Activated T-cell treated with anti-CD3 and anti-CD28 coated beads, Interleukin-2, amount 50 U/mL, for 1 hour (primary cell): ENCODE data around the gene SAMD14.

ENCODE experiments used
- DNase-seq: peaks from one replicate; pipeline ENCODE4 v3.0.0-alpha.2; 2020

SAMD14 gene

DNA sequence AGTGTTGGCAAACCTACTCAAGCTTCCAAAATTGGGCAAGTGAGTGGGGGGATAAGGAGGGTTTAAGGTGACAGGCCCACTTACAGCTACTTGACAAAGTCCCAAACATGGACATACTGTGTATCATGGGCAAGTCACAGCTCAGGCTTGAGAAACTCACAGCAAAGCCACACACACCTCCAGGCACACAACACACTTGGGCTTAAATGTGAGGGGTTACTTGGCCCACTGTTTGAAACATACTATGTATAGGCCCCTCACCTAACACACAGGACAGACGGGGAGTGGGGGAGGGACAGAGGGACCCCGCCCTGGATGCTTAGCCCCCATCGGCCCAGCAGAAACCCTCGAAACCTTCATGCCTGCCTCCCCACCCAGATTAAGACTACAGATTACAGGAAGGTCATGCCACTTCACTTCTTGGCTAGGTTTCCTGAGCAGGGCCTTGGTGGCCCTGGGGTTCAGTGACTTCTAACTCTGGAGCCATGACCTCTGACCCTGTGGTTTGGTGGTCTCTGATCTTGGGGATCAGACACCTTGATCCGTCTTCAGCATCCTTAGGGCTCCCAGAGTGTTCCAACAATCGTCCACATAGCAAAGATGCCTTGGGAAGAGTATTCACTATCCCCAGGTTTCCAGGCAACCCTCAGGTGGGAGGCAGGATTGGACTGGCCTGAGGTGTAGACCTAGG, 2.3 kb upstream of the SAMD14 start:
- no peak for DNase-seq

DNA sequence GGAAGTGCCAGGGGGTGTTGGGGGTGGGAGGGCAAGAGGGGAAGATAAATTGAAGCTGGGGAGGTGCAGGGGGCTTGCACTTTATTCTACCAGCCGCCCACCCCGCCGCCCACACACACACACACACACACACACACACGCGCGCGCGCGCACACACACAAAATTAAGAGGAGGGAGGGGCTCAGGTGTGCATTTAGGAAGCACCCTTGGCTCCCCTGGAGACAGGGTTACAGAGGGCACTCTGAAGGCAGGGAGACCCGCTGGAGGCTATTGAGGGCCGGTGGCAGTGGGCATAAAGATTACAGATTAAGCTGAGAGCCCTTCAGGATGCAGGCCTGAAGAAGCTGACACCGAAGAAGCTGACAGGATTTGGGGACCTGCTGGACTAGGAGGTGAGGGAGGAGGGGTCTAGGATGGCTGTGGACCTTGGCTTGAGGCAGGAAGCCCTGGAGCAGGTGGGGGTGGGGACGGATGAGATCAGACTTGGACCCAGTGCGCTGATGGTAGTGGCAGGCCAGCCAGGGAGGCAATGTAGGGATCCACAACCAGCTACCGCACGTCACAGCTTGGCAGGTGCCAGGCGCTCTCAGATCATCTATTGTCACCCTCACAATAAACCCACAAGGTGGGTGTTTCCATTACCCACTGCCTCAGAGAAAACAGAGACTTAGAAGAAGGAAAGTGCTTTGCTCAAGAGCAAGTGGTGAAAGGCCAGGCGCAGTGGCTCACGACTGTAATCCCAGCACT, 772 bp upstream of the SAMD14 start:
- DNase-seq = peak; percentile 32

DNA sequence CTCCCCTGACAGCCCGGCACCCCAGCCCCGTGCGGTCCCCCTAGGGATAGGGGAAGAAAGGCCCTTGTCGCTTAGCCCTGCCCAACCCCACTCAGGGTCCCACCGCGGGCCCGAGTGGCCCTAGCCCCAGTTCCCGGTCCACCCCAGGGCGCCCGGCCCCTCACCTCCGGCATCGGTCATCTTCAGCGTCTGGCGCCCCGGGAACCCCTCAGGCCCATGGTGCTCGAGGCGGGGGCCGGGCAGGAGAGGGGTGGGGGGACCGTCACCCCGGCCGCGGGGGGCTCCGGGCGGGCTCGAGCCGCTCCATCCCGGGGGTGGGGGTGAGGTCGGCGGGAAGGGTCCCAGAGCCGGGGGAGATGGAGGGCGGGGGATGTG, 620 bp downstream of the SAMD14 start:
- DNase-seq = no peak

DNA sequence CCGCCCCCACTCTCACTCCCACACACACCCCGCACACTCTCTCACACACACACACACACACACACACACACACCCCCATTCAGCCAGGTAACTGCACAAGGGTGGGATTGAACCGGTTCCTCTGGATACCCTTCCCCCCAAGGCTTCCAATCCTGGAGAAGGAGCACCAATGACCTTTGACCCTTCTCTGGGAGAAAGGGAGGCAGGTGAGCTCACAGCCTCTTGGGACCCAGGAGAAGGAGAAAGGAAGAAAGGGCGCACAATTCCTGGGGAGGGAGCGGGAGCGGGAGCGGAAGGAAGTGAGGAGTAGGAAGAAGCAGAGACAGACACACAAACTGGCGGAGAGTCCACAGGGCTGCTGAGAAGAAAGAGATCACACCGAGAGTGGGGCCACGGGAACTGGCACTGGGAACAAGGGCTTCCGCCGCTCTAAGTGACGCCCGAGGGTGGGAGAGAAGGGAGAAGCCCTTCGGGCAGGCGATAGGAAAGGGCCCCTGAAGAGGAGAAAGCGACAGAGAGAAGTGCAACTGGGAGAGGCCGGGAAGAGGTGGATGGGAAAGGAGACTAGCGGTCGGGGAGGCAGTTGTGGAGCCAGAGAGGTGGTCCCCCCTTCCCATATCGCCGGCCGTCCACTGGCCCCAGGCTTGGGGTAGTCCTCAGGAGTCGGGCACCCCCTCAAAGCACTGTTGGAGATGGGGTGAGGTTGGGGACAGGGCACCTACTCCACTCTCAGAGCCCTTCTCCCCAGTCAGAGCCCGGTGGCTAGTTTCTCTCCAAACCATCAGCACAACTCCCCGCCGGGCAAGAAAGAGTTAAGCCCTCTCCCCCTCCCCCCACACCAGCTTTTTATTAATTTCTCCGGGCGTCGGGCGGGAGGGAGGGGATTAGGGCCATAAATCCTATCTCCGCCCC, 1.3 kb downstream of the SAMD14 start:
- no peak for DNase-seq

DNA sequence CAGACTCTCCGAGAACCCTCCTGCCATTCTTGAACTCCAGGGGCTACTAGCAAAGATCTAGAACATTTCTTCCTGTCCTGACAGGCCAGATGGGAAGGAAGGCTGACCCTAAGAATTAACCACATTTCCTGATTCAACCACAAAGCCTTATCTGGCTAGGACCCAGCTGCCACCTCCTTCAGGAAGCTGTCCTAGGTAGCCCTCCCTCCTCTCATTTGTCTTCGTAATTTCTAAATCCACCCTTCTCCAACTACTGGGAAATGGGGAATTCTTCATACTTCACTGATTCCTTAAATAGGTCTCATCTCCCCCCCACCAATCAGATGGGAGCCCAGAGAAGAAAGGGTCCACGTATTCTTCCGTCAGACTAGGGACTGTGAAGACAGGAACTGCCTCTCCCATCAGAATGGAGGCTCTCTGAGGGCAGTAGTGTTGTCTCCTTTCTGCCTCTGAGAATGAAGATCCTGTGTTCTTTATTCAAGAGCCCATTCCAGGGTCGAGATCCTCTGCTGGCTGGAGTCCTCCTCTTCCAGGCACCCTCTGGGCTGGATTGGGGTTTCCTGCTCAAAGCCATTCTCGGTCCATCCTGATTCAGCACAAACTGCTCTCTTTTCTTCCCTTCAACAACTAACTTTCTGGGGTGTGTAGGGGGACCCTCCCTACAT, 2.1 kb downstream of the SAMD14 start:
- no peak for DNase-seq

DNA sequence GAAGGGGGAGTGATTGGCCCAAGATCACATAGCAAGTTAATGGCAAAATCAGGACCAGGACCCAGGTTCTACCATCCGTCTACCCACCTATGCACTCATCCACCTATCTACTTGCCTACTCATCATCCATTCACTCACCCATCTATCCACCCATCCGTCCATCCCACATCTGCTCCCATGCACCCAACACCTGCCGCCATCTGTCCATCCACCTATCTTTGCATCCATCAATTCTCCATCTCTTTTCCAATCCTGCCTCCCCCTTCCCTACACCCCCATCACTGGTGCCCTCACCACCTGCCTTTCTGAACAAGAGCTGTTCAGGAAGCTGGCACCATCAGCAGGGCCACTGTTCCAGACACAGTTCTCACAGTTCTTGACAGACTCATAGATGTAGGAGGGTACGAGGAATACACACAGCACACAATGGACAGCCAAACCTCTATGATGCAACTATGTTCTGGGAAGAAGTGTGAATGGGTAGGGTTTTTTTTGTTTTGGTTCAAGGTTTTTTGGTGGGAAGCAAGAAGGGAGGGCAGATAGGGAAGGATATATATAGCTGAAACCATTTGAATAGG, 4.5 kb downstream of the SAMD14 start:
- no peak for DNase-seq

DNA sequence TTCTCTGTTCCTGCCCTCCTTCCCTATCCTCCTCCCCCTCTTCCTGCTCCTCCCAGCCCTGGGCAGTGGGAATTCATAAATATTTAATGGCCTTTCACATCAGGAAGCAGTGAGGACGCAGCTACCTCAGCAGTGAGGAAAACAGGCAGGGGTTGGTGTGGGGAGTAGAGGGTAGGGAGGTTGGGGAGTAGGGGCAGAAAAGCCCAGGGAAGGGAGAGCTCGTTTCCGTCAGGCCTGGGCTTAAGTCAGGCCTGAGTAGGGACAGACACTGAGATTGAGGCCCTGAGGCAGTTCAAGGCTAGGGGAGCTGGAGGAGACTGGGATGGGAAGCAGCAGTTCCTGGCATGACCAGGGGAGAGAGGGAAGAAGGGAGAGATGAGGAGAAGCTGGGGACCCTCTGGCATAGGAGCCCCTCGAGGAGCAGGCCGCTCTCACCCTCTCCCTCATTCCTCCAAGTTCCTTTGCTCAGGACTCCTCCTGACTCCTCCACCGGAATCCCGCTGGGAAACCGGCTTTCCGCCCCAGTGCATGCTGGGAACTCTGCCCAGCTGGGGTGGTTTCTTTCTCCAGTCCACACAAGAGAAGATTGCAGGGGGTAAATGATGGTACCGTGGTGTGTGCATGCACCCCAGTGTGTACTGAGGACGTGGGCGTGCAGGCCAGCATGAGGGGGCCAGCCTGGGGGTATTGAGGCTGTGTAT, 6.2 kb downstream of the SAMD14 start:
- DNase-seq = no peak

DNA sequence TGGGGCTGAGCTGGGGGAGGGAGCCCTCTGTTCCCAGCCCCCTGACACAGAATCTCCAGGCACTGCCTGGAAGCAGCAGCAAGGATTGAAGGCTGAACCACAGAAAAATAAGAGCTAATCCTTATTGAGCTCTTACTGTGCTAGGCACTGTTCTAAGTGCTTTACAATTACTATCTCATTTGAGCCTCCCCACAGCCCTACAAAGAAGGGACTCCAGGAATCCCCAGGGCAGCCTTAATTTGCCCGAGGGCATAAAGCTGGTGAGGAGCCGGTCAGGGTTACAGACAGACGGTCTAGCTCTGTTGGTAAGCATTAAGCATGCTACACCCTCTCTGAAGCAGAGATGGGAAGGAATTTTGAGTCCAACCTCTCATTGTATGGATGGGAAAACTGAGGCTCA, 7.0 kb downstream of the SAMD14 start:
- DNase-seq = no peak

DNA sequence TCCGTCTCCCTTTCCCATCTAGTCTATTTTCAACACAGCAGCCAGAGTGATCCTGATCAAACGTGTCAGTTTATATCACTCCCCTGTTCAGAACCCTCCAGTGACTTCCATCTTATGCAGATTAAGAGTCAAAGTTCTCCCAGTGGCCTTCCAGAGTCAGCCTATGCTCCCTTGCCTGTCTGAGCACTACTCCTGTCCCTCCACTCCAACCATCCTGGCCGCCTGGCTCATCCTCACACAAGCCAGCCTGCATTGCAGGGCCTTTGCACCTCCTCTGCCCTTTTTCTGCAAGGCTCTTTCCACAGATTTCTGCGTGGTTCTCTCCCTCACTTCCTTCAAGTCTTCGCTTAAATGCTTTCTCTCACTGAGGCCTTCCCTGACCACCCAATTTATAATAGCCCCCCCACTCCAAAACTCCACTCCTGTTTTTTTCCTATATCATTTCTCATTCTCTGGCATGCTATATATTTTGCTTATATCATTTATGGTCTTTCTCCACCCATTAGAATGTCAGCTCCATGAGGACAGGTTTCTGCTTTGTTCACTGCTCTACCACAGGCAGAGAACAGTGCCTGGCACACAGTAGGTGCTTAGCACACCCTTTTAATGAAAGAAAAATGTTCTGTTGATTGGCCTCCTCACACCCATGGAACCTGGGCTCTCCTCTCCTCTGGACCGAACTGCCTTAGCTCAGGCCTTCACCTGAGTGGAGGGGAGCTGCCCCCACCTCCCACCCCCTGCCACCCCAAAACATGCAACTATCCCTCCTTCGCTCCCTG, 9.3 kb downstream of the SAMD14 start:
- no peak for DNase-seq

DNA sequence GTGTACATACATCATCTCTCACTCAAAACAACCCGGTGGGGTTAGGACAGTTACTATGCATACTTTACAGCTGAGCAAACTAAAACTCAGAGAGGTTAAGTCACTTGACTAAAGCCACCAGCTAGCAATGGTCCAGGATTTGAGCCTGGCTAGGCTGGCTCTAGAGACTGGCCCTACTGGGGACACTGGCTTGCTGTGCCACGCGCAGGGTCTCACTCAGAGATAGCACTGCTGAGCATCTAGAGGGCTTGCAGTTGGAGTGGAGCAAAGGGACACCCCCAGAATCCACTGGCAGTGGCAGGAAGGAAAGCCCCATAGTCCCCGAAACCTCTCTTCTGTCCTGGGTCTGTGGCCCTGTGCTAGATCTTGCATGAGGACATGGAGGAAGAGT, 11.1 kb downstream of the SAMD14 start:
- no peak for DNase-seq

DNA sequence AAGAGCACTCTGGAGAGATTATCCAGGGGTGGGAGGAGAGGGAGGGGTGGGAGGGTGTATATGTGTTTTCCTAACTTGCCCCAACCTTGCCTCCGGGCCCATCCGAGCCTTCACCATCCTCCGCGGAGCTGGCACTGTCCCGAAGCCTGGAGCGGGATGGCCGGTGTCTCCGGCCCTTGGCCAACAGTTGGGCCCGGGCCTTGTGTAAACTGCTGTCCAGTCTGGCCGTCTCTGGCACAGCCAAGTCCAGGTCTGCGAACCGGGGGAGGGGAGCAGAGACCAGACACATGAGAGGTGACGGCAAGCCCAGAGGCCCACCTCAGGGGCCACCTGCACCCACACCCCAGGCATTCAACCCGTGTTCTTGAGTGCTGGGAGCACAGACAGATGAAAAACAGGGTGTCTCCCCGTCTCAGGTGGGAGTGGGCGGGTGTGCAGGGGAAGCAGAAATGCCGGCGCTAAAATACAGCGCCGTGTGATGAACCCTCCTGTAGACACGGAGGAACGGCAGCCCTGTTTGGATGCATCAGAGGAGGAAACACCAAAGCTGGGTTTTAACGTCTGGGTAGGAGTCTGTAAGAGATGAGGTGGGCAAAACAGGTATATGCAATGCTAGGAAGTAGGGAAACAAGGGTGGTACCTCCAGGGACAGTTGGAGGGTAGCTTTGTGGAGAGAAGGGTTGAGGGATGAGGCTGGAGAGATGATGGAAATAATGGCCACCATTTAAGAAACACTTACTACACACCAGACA, 11.7 kb downstream of the SAMD14 start:
- DNase-seq = no peak

DNA sequence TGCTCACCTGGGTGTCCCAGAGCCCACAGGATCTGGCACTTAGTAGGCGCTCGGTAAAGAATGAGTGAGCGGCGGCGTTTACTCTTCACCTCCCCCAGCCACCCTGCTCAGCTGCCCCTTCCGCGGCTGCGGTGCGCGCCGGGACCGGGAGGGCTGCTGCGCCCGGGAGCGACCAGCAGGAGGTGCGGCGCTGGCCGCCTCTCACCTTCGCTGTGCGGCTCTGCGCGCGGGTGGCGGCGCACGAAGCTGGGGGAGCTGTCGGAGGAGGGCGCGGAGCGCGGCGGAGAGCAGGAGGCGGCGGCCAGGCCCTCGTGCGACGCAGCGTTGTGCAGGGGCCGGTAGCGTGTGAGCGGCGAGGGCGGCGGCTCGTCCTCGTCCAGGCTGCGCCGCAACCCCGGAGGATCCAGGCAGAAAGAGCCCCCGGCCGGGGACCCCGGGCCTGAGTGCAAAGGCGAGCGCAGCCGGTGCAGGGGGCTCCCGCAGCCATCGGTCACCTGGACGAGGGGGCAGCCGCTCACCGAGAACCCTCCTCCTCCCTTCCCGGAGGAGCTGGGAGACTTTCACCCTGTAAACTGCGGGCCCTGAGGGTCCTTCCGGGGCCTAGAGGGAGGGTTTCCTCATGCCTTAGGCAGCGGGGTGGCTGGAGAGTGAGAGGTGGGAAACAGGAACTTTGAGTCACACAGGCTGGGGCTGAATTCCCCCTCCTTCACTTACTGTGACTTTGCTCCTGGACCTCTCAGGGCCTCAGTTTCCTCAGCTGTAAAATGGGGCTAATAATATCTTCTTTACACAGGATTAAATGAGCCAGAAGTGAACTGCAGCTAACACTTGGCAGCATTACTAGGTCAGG, 12.5 kb downstream of the SAMD14 start:
- DNase-seq = peak; percentile 76

DNA sequence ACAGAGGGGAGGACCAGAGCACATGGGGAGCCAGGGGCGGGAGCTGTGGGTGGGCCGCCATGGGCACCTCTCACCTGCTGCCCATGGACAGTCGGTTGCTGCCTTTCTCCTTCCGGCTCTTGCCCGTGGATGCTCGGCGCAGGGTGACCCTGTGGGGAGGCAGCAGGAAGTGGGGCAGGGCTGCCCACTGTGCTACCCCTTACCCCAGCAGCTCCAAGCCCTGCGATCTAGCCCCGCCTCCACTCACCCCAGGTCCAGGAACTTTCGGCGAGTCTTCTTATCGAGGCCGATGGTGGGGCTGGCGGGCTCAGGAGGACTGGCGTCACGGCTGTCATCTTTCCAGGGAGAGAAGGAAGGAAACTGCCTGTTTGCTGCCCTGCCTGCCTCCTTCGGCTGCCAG, 14.2 kb downstream of the SAMD14 start:
- DNase-seq = no peak

DNA sequence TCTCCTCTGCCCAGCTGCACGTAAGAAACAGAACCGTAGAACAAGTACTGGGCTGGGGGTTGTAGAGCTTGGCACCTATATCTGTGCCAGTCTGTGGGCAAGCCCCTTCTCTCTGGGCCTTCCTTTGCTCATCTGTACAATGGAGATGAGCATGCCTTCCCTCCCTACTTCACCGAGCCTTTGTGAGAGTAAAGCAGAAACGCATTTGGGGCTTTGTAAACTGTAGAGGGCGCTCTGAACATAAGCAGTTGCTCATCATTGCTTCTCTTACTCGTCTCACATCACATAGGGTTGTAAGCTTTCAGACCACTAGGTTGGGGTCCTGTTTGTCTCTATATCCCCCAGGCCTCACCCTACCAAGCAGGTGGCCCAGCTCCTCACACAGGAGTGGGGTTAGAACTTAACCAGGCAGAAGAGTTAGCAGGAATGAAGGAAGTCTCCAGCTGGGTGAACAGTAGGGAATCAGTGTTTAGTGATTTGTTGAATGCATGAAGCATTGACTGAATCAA, 15.1 kb downstream of the SAMD14 start:
- no peak for DNase-seq

DNA sequence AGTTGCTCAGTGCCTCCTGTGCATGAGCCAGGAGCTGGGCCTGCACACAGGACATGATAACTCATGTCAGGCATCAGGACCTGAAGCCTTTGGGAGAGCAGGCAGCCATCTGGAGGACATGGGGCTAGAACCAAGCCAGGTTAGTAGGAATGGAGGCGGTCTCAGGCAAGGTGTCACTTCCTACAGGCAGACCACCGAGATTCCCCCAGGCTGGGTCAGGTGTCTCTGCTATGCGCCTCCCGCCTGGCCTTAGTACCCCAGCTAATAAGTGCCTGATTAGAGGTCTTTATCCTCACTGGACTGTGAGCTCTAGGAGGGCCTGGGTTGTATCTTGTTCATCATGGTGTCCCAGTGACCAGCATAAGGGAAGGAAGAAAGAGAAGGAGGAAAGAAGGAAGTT, 15.6 kb downstream of the SAMD14 start:
- no peak for DNase-seq

DNA sequence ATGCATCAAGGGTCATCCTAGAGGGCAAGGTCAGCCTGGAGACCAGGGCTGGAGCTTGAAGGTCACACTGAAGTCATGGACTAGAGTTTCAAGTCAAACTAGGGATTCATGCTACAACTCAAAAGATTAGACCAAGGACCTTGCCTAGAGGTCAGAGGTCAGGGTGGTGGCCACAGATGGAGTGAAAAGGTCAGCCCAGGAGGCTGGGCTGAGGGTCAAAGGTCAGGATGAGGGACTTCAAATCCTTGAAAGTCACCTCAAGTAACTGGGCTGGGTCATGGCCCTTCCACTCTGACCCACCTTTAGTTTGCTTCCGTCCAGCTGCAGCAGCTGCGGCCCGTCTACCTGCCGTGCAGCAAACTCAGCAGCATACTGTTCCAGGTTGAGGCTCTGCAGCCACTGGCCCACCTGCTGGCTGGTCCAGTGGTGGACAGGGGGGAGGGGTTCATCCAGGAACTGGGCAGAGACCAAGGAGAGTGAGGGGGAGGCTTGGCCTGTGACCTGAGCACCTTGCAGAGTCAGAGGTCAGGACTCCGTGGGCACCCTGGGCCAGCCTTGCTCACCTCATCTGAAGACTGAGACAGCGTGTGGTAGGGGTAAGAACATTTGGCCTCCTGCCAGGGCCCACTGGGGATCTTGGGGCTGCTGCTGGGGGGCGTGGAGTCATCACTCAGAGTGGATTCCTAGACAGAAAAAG, 16.2 kb downstream of the SAMD14 start:
- DNase-seq = no peak

DNA sequence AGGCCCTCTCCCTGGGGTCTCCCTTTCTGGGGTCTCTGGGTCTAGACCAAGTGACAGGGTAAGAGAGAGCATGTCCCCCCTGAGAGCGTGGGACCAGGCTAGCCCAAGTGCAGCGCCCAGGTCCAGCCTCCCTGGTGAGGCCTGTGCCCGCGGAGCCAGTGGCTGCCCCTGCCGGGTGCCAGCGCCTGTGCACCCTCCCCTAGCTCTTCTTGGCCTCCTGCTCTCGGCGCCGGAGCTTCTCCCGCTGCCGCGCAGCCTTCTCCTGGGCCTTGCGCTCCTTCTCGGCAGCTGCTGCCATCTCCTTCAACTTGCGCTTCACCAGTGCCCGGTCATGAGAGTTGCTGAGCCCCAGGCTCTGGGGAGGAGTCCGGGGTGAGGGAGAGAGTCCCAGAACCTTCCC, 17.3 kb downstream of the SAMD14 start:
- no peak for DNase-seq
